HepG2 (cell line): ENCODE measurements around the gene IRAK3. TPM values are rescaled to one million over a fixed set of nuclear protein-coding genes. Genes with fewer than 3 reads are reported as not detected.
"Not testable (repeated sequence)": the region's sequence is repeated elsewhere in the genome, so short reads cannot be mapped to it uniquely, and the experiment has no call there.

Experiments
- ATAC-seq: fragments of 200-7000 bp; cut with Tn5 transposase; 3 replicates; pipeline ENCODE4 v1.9.1; 2020; ENCODE audit warnings: mild to moderate bottlenecking, moderate library complexity
- BruUV-seq: library from RNA; stranded (reverse); fragments of 400-500 nt; replicated peaks from 2 replicates; lab custom pipeline; 2021; lab: Mats Ljungman, UMichigan
- CTCF ChIA-PET: fragments of 300-600 bp; formaldehyde crosslinking; extraction: SDS; loops from one replicate; lab custom pipeline; 2021; ENCODE audit warnings: low total read pairs, inconsistent platforms, low intra/inter-chr PET ratio; lab: Yijun Ruan, JAX
- POLR2A ChIA-PET: fragments of 350-600 bp; sonication (Branson Sonifier 250); formaldehyde crosslinking; loops from one replicate; lab custom pipeline; 2020; ENCODE audit warnings: antibody characterized with exemption, inconsistent platforms; lab: Yijun Ruan, JAX
- DNase-seq: peaks from one replicate; pipeline ENCODE4 v3.0.0-alpha.2; 2015; ENCODE audit warnings: low spot score
- FAIRE-seq: peaks from 3 replicates; lab custom pipeline; 2011; peaks lifted over from hg19 to GRCh38; lab: Jason Lieb, UNC
- H2AFZ ChIP-seq: one replicate; pipeline ENCODE4 v1.6.1; 2011; ENCODE audit warnings: low read length, inconsistent platforms
- H3K27ac ChIP-seq: fragments of 300-600 bp; 3 replicates; pipeline ENCODE4 v1.8.0; 2011; ENCODE audit warnings: mixed run types, mild to moderate bottlenecking, mixed read lengths, low read length, inconsistent platforms; ENCODE audit not compliant: insufficient read depth; ENCODE audit errors: extremely low read length
- H3K27me3 ChIP-seq, 2 experiments: fragments of 200-600 bp in 1 of 2; 2 replicates in 1 of 2; 3 replicates in 1 of 2; pipeline versions ENCODE4 v1.6.0 to v1.8.0; 2011; ENCODE audit warnings: low read length in 2 of 2, mild to moderate bottlenecking in 2 of 2, moderate library complexity in 2 of 2, inconsistent platforms in 1 of 2; ENCODE audit not compliant: insufficient read depth in 2 of 2, control insufficient read depth in 1 of 2
- H3K36me3 ChIP-seq, 2 experiments: fragments of 200-600 bp in 1 of 2; replicated peaks in 1 of 2; 2 replicates in 1 of 2; 3 replicates in 1 of 2; pipeline versions ENCODE4 v1.5.1 to v1.8.0; 2011; ENCODE audit warnings: low read length in 2 of 2, inconsistent platforms in 1 of 2; ENCODE audit not compliant: insufficient read depth in 2 of 2, control insufficient read depth in 1 of 2
- H3K4me1 ChIP-seq: 2 replicates; pipeline ENCODE4 v1.5.1; 2012; ENCODE audit warnings: low read length, inconsistent platforms; ENCODE audit not compliant: insufficient read depth
- H3K4me2 ChIP-seq: 2 replicates; pipeline ENCODE4 v1.6.0; 2011; ENCODE audit warnings: low read depth, low read length, inconsistent platforms
- H3K4me3 ChIP-seq, 3 experiments: fragments of 200-600 bp in 1 of 3; sonication (generic), shearing (Covaris generic) in 1 of 3; replicated peaks in 1 of 3; 2 replicates each; pipeline ENCODE4 v1.5.1; 2011 to 2016; ENCODE audit warnings: low read length in 3 of 3, inconsistent platforms in 2 of 3, low read depth in 2 of 3, mild to moderate bottlenecking in 2 of 3, control low read depth in 1 of 3, mixed read lengths in 1 of 3; ENCODE audit not compliant: insufficient read depth in 1 of 3
- H3K79me2 ChIP-seq: one replicate; pipeline ENCODE4 v1.6.1; 2011; ENCODE audit warnings: low read length, inconsistent platforms; ENCODE audit not compliant: insufficient read depth
- H3K9ac ChIP-seq: 2 replicates; pipeline ENCODE4 v1.6.0; 2011; ENCODE audit warnings: mild to moderate bottlenecking, low read depth, low read length, inconsistent platforms; ENCODE audit not compliant: insufficient read depth
- H3K9me3 ChIP-seq: 2 replicates; pipeline ENCODE4 v1.5.1; 2012; ENCODE audit warnings: mild to moderate bottlenecking, low read length
- H4K20me1 ChIP-seq: 2 replicates; pipeline ENCODE4 v1.6.0; 2011; ENCODE audit warnings: inconsistent platforms, mild to moderate bottlenecking, low read length, moderate library complexity; ENCODE audit not compliant: insufficient read depth
- ATF1 ChIP-seq: IDR thresholded peaks from 2 replicates; pipeline ENCODE4 v1.6.1; 2016; ENCODE audit warnings: mild to moderate bottlenecking, control low read depth
- CEBPZ ChIP-seq: IDR thresholded peaks from 2 replicates; pipeline ENCODE4 v1.6.1; 2012; ENCODE audit warnings: low read length, improper control_type of control experiment
- CREB1 ChIP-seq, 2 experiments: fragments of 450-650 bp in 1 of 2; IDR thresholded peaks; 2 replicates each; pipeline ENCODE4 v1.6.1; 2016 to 2017; ENCODE audit warnings: control low read depth in 1 of 2, mild to moderate bottlenecking in 1 of 2, missing compliant biosample characterization in 1 of 2, missing genetic modification characterization in 1 of 2
- CREM ChIP-seq, 2 experiments: sonication (generic) in 1 of 2; formaldehyde crosslinking in 1 of 2; IDR thresholded peaks; 2 replicates each; pipeline versions ENCODE4 v1.4.0 to v1.6.1; 2016 to 2020; ENCODE audit warnings: antibody characterized with exemption in 1 of 2, mild to moderate bottlenecking in 1 of 2, missing genetic modification reagents in 1 of 2
- FOSL2 ChIP-seq: sonication (generic); formaldehyde crosslinking; IDR thresholded peaks from 2 replicates; pipeline ENCODE4 v1.4.0; 2020; ENCODE audit warnings: missing genetic modification reagents
- GABPA ChIP-seq, 2 experiments: IDR thresholded peaks; 2 replicates each; pipeline ENCODE4 v1.6.1; 2011 to 2016; ENCODE audit warnings: low read depth in 2 of 2, low read length in 1 of 2, missing biosample characterization in 1 of 2, missing genetic modification characterization in 1 of 2
- GABPB1 ChIP-seq: IDR thresholded peaks from 2 replicates; pipeline ENCODE4 v1.6.1; 2016; ENCODE audit warnings: mild to moderate bottlenecking, missing genetic modification reagents, moderate library complexity, missing compliant biosample characterization
- KDM2A ChIP-seq: sonication (generic); formaldehyde crosslinking; IDR thresholded peaks from 2 replicates; pipeline ENCODE4 v1.4.0; 2020; ENCODE audit warnings: low read depth, missing genetic modification reagents, borderline replicate concordance
- RFX5 ChIP-seq: IDR thresholded peaks from 2 replicates; pipeline ENCODE4 v1.6.1; 2011; ENCODE audit warnings: low read depth, low read length, improper control_type of control experiment
- RFXANK ChIP-seq: IDR thresholded peaks from 2 replicates; pipeline ENCODE4 v1.6.1; 2016
- RFXAP ChIP-seq: sonication (generic); formaldehyde crosslinking; IDR thresholded peaks from 2 replicates; pipeline ENCODE4 v1.4.0; 2020; ENCODE audit warnings: missing genetic modification reagents, borderline replicate concordance
- SAFB2 ChIP-seq: sonication (generic); formaldehyde crosslinking; IDR thresholded peaks from 2 replicates; pipeline ENCODE4 v1.5.1; 2020; ENCODE audit warnings: missing genetic modification reagents, low read depth, mild to moderate bottlenecking, borderline replicate concordance
- TEAD3 ChIP-seq: optimal IDR thresholded peaks from 2 replicates; pipeline ENCODE3; 2016; ENCODE audit warnings: borderline replicate concordance
- WGBS: methylation state at CpG from one replicate; pipeline ENCODE4 v1.1.6; 2017; ENCODE audit warnings: low lambda C conversion rate; 5-methylcytosine and 5-hydroxymethylcytosine counted together
- in situ Hi-C: cut with HindIII; loops from 2 replicates; pipeline ENCODE4 v1.10.0; 2017; ENCODE audit warnings: low pct_unique_long_range_greater_than_20kb; ENCODE audit not compliant: extremely low pct_ligation_motif_present
- intact Hi-C: fragments of 100-400 bp; cut with micrococcal nuclease; formaldehyde crosslinking; loops from one replicate; pipeline ENCODE4 v1.10.0; 2022; ENCODE audit not compliant: unreplicated experiment
- polyA plus RNA-seq, 8 experiments: library from polyadenylated mRNA; depleted of rRNA in 3 of 8; stranded (reverse) in 7 of 8; unstranded in 1 of 8; fragments of >200 nt; fragmentation: Illumina TruSeq in 4 of 8; extraction: Trizol in 4 of 8; gene quantifications; 2 replicates each; pipeline versions ENCODE4 v1.2.1 to v1.2.3, GENCODE V29; 2011 to 2016; ENCODE audit warnings: low read depth in 4 of 8, missing spikeins in 1 of 8, mixed read lengths in 1 of 8; ENCODE audit not compliant: insufficient read depth in 1 of 8
- total RNA-seq, 5 experiments: library from RNA; depleted of rRNA; stranded (reverse); fragments of >200 nt; fragmentation: Illumina TruSeq; extraction: Trizol; gene quantifications; 2 replicates each; pipeline ENCODE4 v1.2.3, GENCODE V29; 2016; ENCODE audit warnings: low read depth in 1 of 5
- TF ChIP-seq, protein P1 (sequence below): sonication (generic); formaldehyde crosslinking; IDR thresholded peaks from 2 replicates; pipeline ENCODE4 v1.5.0; 2020; ENCODE audit warnings: mild to moderate bottlenecking, missing genetic modification reagents, moderate library complexity

IRAK3 gene
- total and polyA plus RNA-seq, 2 of the 13 experiments (the other 11 are each of a cell fraction or from before 2014, with no cell fraction given), result 0.01 TPM; not detected in 1

DNA sequence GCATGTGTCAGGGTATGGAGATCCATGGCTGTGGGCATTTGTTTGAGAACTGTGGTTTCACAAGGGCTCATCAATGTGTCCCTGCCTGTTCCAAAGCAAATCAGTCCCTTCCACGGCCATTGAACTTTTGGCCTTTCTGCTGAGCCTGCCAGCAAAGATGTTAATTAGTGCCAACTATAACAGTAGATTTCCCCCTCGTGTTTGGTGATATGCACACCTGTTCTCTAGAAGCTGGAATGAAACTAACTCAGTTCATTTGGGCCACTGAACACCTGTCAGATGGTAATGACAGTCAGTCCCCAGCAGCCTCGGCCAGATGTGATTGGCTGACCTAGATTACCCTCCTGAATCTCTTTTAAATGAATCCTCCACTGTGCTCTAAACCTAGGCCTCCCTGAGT lies 43.2 kb downstream of the IRAK3 start (continued):
- TF ChIP-seq CEBPZ (no peak), SAFB2 (CRISPR knock-in tag) (no peak)

DNA sequence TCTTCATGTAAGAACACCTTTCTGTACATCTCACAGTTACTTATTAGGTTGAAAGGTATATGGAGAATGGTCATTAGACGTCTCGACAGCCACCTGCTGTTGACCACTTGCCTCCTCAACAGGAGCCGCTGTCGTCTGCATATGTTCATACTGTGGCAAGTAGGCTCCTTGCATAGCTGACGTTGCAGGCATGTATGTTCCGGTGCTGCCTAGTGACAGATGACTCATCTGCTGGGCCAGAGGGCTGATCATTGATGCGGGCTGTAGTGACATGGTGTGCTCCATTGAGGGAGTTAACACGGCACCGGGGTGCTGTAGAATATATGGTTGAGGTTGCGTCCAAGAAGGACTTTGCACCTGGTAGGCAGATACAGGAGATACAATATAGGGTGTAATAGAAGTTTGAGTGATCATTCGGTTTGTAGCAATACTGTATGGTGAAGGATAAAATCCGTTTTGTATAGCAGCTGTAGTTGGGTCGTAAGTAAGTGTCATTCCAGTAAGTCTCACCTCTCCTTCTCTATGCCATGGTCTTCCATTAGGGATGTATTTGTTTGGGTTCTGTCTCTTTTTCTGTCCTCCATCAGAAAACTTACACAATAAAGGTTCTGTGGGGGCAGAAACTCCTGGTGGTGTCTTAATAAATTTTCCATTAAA lies 45.2 kb downstream of the IRAK3 start:
- CTCF ChIA-PET; H2AFZ ChIP-seq; H4K20me1 ChIP-seq; H3K79me2 ChIP-seq; H3K9me3 ChIP-seq; H3K27ac ChIP-seq; H3K36me3 ChIP-seq; BruUV-seq; in situ Hi-C loops; H3K4me3 ChIP-seq; H3K9ac ChIP-seq; H3K4me1 ChIP-seq; TF ChIP-seq GABPA (IDR thresholded peaks at IDR 0.05; ENCODE audit: low read depth, low read length): not testable (repeated sequence)
- TF ChIP-seq RFX5, result peak; percentile 98
- peak; percentile 74 for TF ChIP-seq ATF1 (CRISPR knock-in tag)
- peak; percentile 89 for TF ChIP-seq FOSL2 (CRISPR knock-in tag)
- TF ChIP-seq, protein P1, sequence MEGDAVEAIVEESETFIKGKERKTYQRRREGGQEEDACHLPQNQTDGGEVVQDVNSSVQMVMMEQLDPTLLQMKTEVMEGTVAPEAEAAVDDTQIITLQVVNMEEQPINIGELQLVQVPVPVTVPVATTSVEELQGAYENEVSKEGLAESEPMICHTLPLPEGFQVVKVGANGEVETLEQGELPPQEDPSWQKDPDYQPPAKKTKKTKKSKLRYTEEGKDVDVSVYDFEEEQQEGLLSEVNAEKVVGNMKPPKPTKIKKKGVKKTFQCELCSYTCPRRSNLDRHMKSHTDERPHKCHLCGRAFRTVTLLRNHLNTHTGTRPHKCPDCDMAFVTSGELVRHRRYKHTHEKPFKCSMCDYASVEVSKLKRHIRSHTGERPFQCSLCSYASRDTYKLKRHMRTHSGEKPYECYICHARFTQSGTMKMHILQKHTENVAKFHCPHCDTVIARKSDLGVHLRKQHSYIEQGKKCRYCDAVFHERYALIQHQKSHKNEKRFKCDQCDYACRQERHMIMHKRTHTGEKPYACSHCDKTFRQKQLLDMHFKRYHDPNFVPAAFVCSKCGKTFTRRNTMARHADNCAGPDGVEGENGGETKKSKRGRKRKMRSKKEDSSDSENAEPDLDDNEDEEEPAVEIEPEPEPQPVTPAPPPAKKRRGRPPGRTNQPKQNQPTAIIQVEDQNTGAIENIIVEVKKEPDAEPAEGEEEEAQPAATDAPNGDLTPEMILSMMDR (CRISPR knock-in tag), result peak; percentile 43
- peak; percentile 43 for TF ChIP-seq TEAD3 (CRISPR knock-in tag)
- peak; percentile 52 for TF ChIP-seq GABPB1 (CRISPR knock-in tag)
- peak; percentile 99 for TF ChIP-seq RFXANK (CRISPR knock-in tag)
- TF ChIP-seq CREM (IDR thresholded peaks at IDR 0.05), result peak; percentile 75
- TF ChIP-seq CREM (CRISPR knock-in tag; IDR thresholded peaks at IDR 0.05), result 0 out of 2 replicates have a peak, but pooled peaks have one; percentile 17
- TF ChIP-seq CREB1 (IDR thresholded peaks at IDR 0.05), result peak; percentile 89
- peak; percentile 92 for TF ChIP-seq CREB1 (CRISPR knock-in tag; IDR thresholded peaks at IDR 0.05)
- TF ChIP-seq GABPA (CRISPR knock-in tag; IDR thresholded peaks at IDR 0.05; ENCODE audit: low read depth), result peak; percentile 22; the same call in 1 of the 2 replicates
- TF ChIP-seq RFXAP (CRISPR knock-in tag), result peak; percentile 99
- peak; percentile 28; the same call in 1 of the 2 replicates for TF ChIP-seq KDM2A (CRISPR knock-in tag)
- Histone ChIP-seq H3K27me3 (peaks cover 0 to 15% of the 10 kb centered on the region in 2 experiments; a peak in 2 of 5 replicates), H3K4me2 (peak overlapping the region; percentile 13; the same call in 1 of the 2 replicates)
- POLR2A ChIA-PET, result interaction anchor here (0.6 to 1.6 kb wide), 3 partner anchors 65 to 103 kb away, joined by 3 read pairs; partner anchors contain the start of genes HELB, LLPH and TMBIM4
- peak; percentile 69 for DNase-seq
- peak; percentile 96 for ATAC-seq
- intact Hi-C loops, result loop anchor here (2.0 kb wide), 1 partner anchor 65 kb away; the partner anchor contains the start of gene TMBIM4
- peak; percentile 78 for FAIRE-seq
- WGBS, result 6% methylated on average over 13 of the region's 13 CpGs
